ENCODE results near the gene CDK1.

DNA sequence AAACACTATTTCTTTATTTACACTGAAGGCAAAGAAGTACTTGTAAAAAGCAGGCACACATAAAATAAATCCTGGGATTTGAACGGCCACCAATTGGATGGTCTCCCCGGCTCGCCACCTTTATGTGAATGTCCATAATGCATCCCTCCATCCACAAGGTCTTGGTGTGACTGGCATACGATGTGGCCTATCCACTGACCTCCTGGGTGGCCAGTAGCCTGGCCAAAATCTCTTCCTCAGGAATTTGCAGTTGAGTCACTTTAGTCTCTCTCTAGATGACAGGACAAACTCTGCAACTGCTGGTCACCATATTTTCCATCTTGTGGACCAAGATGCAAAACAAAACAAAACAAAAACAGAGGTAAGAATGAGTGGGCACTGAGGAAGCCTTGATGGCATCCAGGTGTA lies 39.1 kb downstream of the CDK1 start:
- no peak for TF ChIP-seq EP300 (IDR thresholded peaks at IDR 0.05)
- no peak for TF ChIP-seq NR3C1 (IDR thresholded peaks at IDR 0.05)
- TF ChIP-seq RARB (CRISPR knock-in tag; IDR thresholded peaks at IDR 0.05) = no peak
- TF ChIP-seq KDM1A (IDR thresholded peaks at IDR 0.05; ENCODE audit: low read depth) = no peak
- TF ChIP-seq CTCF (IDR thresholded peaks at IDR 0.05) = no peak
- TF ChIP-seq FOXS1 (CRISPR knock-in tag; IDR thresholded peaks at IDR 0.05) = no peak
- TF ChIP-seq POLR2A (IDR thresholded peaks at IDR 0.05; ENCODE audit: low read length) = no peak
- no peak for TF ChIP-seq ESRRA (IDR thresholded peaks at IDR 0.05; ENCODE audit: borderline replicate concordance, low read length)
- TF ChIP-seq CHD4 (IDR thresholded peaks at IDR 0.05; ENCODE audit: borderline replicate concordance) = no peak

Measured in A549 (cell line).